ENCODE measurements around the gene FZD4.
"Not testable (repeated sequence)": the region's sequence is repeated elsewhere in the genome, so short reads cannot be mapped to it uniquely, and the experiment has no call there.

Gene FZD4

GRCh38 chr11:86955361-86956120, at the start of gene FZD4:
FZD4 (minus strand) TSS chr11:86955395; CDS start chr11:86955085, 310 bp downstream.
- DNase-seq, result peak; percentile 76

GRCh38 chr11:87004281-87004680, 49.1 kb upstream of the FZD4 start:
- DNase-seq, result not testable (repeated sequence)

GRCh38 chr11:87002918-87003317, 47.7 kb upstream of the FZD4 start:
- no peak for DNase-seq

- DNase-seq, result no peak
Measured at GRCh38 chr11:86999859-87000753, 44.9 kb upstream of the FZD4 start.

GRCh38 chr11:86999388-86999787, 44.2 kb upstream of the FZD4 start:
- DNase-seq, result no peak

GRCh38 chr11:86996953-86997570, 41.9 kb upstream of the FZD4 start:
- DNase-seq, result no peak

- DNase-seq, result no peak
Measured at GRCh38 chr11:86993031-86993430, 37.8 kb upstream of the FZD4 start.

- not testable (repeated sequence) for DNase-seq
Measured at GRCh38 chr11:86992340-86992739, 37.1 kb upstream of the FZD4 start.

GRCh38 chr11:86991341-86991740, 36.1 kb upstream of the FZD4 start:
- no peak for DNase-seq

- no peak for DNase-seq
Measured at GRCh38 chr11:86990515-86990914, 35.3 kb upstream of the FZD4 start.

GRCh38 chr11:86990031-86990430, 34.8 kb upstream of the FZD4 start:
- DNase-seq, result no peak

GRCh38 chr11:86988351-86988881, 33.2 kb upstream of the FZD4 start:
- DNase-seq, result no peak

- DNase-seq, result no peak
Measured at GRCh38 chr11:86987679-86988078, 32.5 kb upstream of the FZD4 start.

GRCh38 chr11:86984701-86985100, 29.5 kb upstream of the FZD4 start:
- DNase-seq, result no peak

- DNase-seq, result no peak
Measured at GRCh38 chr11:86983021-86983488, 27.9 kb upstream of the FZD4 start.

- DNase-seq, result no peak
Measured at GRCh38 chr11:86981777-86982540, 26.8 kb upstream of the FZD4 start.

GRCh38 chr11:86980086-86980796, 25.0 kb upstream of the FZD4 start:
- DNase-seq, result no peak

GRCh38 chr11:86978756-86979608, 23.8 kb upstream of the FZD4 start:
- DNase-seq, result peak; percentile 17

- no peak for DNase-seq
Measured at GRCh38 chr11:86978247-86978646, 23.1 kb upstream of the FZD4 start.

GRCh38 chr11:86977441-86978050, 22.4 kb upstream of the FZD4 start:
- DNase-seq, result no peak

Data from NCI-H446 treated with DMSO at 0.1 percent for 48 hours (cell line).